GM12878 (cell line): ENCODE data around the gene RINL. TPM values are rescaled to one million over a fixed set of nuclear protein-coding genes. Genes with fewer than 3 reads are reported as not detected.
A peak's percentile ranks its signal among the peaks of the same experiment; 100 is the strongest.

Experiments
- ATAC-seq: fragments of 200-7000 bp; cut with Tn5 transposase; 3 replicates; pipeline ENCODE4 v1.9.1; 2020; ENCODE audit warnings: mild to moderate bottlenecking, moderate library complexity
- BruUV-seq: library from RNA; stranded (reverse); fragments of 400-500 nt; replicated peaks from 2 replicates; lab custom pipeline; 2021; lab: Mats Ljungman, UMichigan
- CTCF ChIA-PET: fragments of 300-600 bp; sonication (Branson Sonifier 250); formaldehyde crosslinking; extraction: SDS; loops from one replicate; lab custom pipeline; 2021; ENCODE audit warnings: inconsistent platforms; lab: Yijun Ruan, JAX
- POLR2A ChIA-PET: fragments of 350-600 bp; formaldehyde crosslinking; extraction: SDS; loops from one replicate; lab custom pipeline; 2021; ENCODE audit warnings: inconsistent platforms; lab: Charles Lee
- RAD21 ChIA-PET: fragments of 300-600 bp; sonication (Branson Sonifier 250); formaldehyde crosslinking; loops from one replicate; lab custom pipeline; 2023; ENCODE audit warnings: antibody characterized with exemption; ENCODE audit not compliant: unreplicated experiment; lab: Charles Lee
- SMC1A ChIA-PET: fragments of 300-600 bp; sonication (Branson Sonifier 250); formaldehyde crosslinking; loops from one replicate; lab custom pipeline; 2023; ENCODE audit not compliant: unreplicated experiment, uncharacterized antibody; lab: Charles Lee
- DNase-seq: peaks from one replicate; pipeline ENCODE4 v3.0.0-alpha.2; 2011; ENCODE audit warnings: low read depth, low spot score
- FAIRE-seq: peaks from 3 replicates; lab custom pipeline; 2011; peaks lifted over from hg19 to GRCh38; lab: Jason Lieb, UNC
- H2AFZ ChIP-seq: 2 replicates; pipeline ENCODE4 v1.6.0; 2011; ENCODE audit warnings: low read depth, low read length, control low read depth; ENCODE audit not compliant: control insufficient read depth
- H3K27ac ChIP-seq: 2 replicates; pipeline ENCODE4 v1.5.1; 2011; ENCODE audit warnings: control low read depth; ENCODE audit not compliant: control insufficient read depth, insufficient read depth
- H3K27me3 ChIP-seq, 2 experiments: replicated peaks in 1 of 2; 2 replicates each; pipeline versions ENCODE4 v1.6.0 to v1.6.1; 2011; ENCODE audit warnings: low read length in 1 of 2; ENCODE audit not compliant: control insufficient read depth in 2 of 2, insufficient read depth in 2 of 2
- H3K36me3 ChIP-seq, 2 experiments: 2 replicates each; pipeline ENCODE4 v1.5.1; 2011; ENCODE audit warnings: low read length in 1 of 2; ENCODE audit not compliant: control insufficient read depth in 2 of 2, insufficient read depth in 2 of 2
- H3K4me1 ChIP-seq: 2 replicates; pipeline ENCODE4 v1.6.1; 2011; ENCODE audit warnings: mild to moderate bottlenecking, low read length, moderate library complexity, mixed read lengths; ENCODE audit not compliant: control insufficient read depth, insufficient read depth
- H3K4me2 ChIP-seq: 2 replicates; pipeline ENCODE4 v1.6.0; 2011; ENCODE audit warnings: control low read depth; ENCODE audit not compliant: control insufficient read depth, insufficient read depth
- H3K4me3 ChIP-seq: fragments of 200-600 bp; sonication (generic); 2 replicates; pipeline ENCODE4 v1.5.1; 2016
- H3K79me2 ChIP-seq: 2 replicates; pipeline ENCODE4 v1.6.0; 2011; ENCODE audit warnings: low read length; ENCODE audit not compliant: control insufficient read depth, insufficient read depth
- H3K9ac ChIP-seq: 2 replicates; pipeline ENCODE4 v1.8.0; 2011; ENCODE audit warnings: low read length, control low read depth, mixed read lengths; ENCODE audit not compliant: control insufficient read depth, insufficient read depth
- H3K9me3 ChIP-seq: replicated peaks from 3 replicates; pipeline ENCODE4 v1.5.1; 2011; ENCODE audit warnings: mild to moderate bottlenecking, low read length; ENCODE audit not compliant: control insufficient read depth, insufficient read depth
- H4K20me1 ChIP-seq: 2 replicates; pipeline ENCODE4 v1.6.0; 2011; ENCODE audit not compliant: control insufficient read depth, insufficient read depth
- GABPA ChIP-seq: IDR thresholded peaks from 2 replicates; pipeline ENCODE4 v1.6.1; 2014; ENCODE audit warnings: antibody characterized with exemption, low read depth, mild to moderate bottlenecking, inconsistent platforms
- KLF5 ChIP-seq: fragments of 450-650 bp; IDR thresholded peaks from 2 replicates; pipeline ENCODE4 v1.6.1; 2014; ENCODE audit warnings: mild to moderate bottlenecking; ENCODE audit not compliant: partially characterized antibody
- MEF2A ChIP-seq: IDR thresholded peaks from 2 replicates; pipeline ENCODE4 v1.6.1; 2011; ENCODE audit warnings: low read depth, mild to moderate bottlenecking, low read length, moderate library complexity; ENCODE audit not compliant: insufficient read depth
- NFYB ChIP-seq: IDR thresholded peaks from 2 replicates; pipeline ENCODE4 v1.6.1; 2011; ENCODE audit warnings: low read depth, mild to moderate bottlenecking, low read length, improper control_type of control experiment, moderate library complexity; ENCODE audit not compliant: insufficient read depth
- PKNOX1 ChIP-seq: fragments of 450-650 bp; IDR thresholded peaks from 2 replicates; pipeline ENCODE4 v1.6.1; 2016; ENCODE audit warnings: mild to moderate bottlenecking
- POLR2A ChIP-seq: IDR thresholded peaks from 2 replicates; pipeline ENCODE4 v1.6.1; 2011; ENCODE audit warnings: low read depth, mild to moderate bottlenecking, low read length
- POLR2AphosphoS2 ChIP-seq: IDR thresholded peaks from 2 replicates; pipeline ENCODE4 v1.6.1; 2011; ENCODE audit warnings: low read depth, mild to moderate bottlenecking, low read length, improper control_type of control experiment, moderate library complexity
- RBBP5 ChIP-seq: fragments of 200-600 bp; sonication (generic); conservative IDR thresholded peaks from 2 replicates; pipeline ENCODE4 v1.6.1; 2016
- SMAD5 ChIP-seq: IDR thresholded peaks from 2 replicates; pipeline ENCODE4 v1.6.1; 2016; ENCODE audit warnings: antibody characterized with exemption, low read depth
- WGBS: methylation state at CpG from one replicate; pipeline ENCODE4 v1.1.6; 2016; ENCODE audit warnings: low lambda C conversion rate; ENCODE audit not compliant: insufficient replicate concordance, insufficient coverage; ENCODE audit errors: missing lambda C conversion rate; 5-methylcytosine and 5-hydroxymethylcytosine counted together
- in situ Hi-C: fragments of 300-500 bp; cut with MboI; formaldehyde crosslinking; loops from 9 replicates; pipeline ENCODE4 v1.14.3; 2018; ENCODE audit warnings: mixed read lengths
- intact Hi-C: fragments of 100-400 bp; cut with micrococcal nuclease; formaldehyde crosslinking; loops from one replicate; pipeline ENCODE4 v1.14.2; 2022; ENCODE audit not compliant: unreplicated experiment
- polyA plus RNA-seq, 11 experiments: library from polyadenylated mRNA; depleted of rRNA in 4 of 11; unstranded in 6 of 11; stranded (reverse) in 5 of 11; fragments of >200 nt; fragmentation: Nextera tagmentation in 4 of 11; fragmentation: Illumina TruSeq in 1 of 11; extraction: Ambion mirVana in 4 of 11; extraction: Trizol in 1 of 11; gene quantifications; 1 replicate in 1 of 11; 2 replicates in 10 of 11; pipeline versions ENCODE4 v1.2.1 to v1.2.3, GENCODE V29; 2011 to 2016; ENCODE audit warnings: inconsistent platforms in 2 of 11, missing spikeins in 2 of 11, low read depth in 1 of 11
- total RNA-seq, 4 experiments: library from RNA; depleted of rRNA in 3 of 4; stranded (reverse); fragments of >200 nt in 3 of 4; fragmentation: Illumina TruSeq in 1 of 4; extraction: Trizol in 1 of 4; gene quantifications; 2 replicates each; pipeline versions ENCODE4 v1.2.1 to v1.2.3, GENCODE V29; 2013 to 2021

Gene RINL
- total and polyA plus RNA-seq, 10 of the 15 experiments (the other 5 are each of a cell fraction or from before 2014, with no cell fraction given) = 14.5 to 64.2 (median 47.6) TPM

DNA sequence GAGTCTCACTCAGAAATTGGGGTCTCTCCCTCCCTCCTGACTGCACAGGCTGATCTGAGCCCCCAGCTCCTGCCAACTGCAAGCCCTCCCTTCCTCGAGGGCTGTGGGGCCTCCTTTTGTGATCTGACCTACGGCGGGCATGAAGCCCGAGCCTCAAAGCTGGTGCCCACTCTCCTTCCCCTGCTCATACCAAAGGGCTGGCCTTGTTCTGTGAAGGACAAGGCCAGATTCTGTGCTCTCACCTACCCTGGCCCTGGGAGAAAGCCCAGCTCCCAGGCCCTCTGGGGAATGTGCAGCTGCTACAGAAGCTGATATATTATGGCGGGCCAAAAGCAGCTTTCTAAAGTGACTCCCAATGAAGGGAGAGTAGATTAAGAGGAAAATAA is 37.5 kb downstream of the RINL start:
- ChIA-PET POLR2A (interaction anchor here (0.6 to 0.7 kb wide), 2 partner anchors 8 to 9 kb away, joined by 3 read pairs; no protein-coding TSS in a partner anchor), SMC1A (no interaction called here), CTCF (interaction anchor here (1.1 kb wide), 1 partner anchor 29 kb away, joined by 3 read pairs; no protein-coding TSS in a partner anchor), RAD21 (no interaction called here)
- Histone ChIP-seq H3K27ac (no peak overlapping the region), H3K4me1 (peaks cover 23% of the 10 kb centered on the region), H3K4me2 (no peak overlapping the region), H3K9me3 (no peaks in the 10 kb centered on the region), H4K20me1 (peaks cover 6% of the 10 kb centered on the region), H3K36me3 (peaks cover 53 to 74% of the 10 kb centered on the region in 2 experiments), H3K79me2 (peaks cover 25% of the 10 kb centered on the region), H3K9ac (no peak overlapping the region), H3K27me3 (no peaks in the 10 kb centered on the region), H3K4me3 (no peak overlapping the region), H2AFZ (no peak overlapping the region)
- 96% methylated on average over 5 of the region's 5 CpGs for WGBS
- in situ Hi-C loops = no loop called here
- DNase-seq (no peak), ATAC-seq (no peak), FAIRE-seq (no peak)
- intact Hi-C loops = no loop called here
- BruUV-seq = no TSS peak
- no peak for TF ChIP-seq RBBP5
- TF ChIP-seq POLR2A = peak; percentile 49; the same call in 1 of the 2 replicates
- TF ChIP-seq MEF2A = no peak
- no peak for TF ChIP-seq NFYB

DNA sequence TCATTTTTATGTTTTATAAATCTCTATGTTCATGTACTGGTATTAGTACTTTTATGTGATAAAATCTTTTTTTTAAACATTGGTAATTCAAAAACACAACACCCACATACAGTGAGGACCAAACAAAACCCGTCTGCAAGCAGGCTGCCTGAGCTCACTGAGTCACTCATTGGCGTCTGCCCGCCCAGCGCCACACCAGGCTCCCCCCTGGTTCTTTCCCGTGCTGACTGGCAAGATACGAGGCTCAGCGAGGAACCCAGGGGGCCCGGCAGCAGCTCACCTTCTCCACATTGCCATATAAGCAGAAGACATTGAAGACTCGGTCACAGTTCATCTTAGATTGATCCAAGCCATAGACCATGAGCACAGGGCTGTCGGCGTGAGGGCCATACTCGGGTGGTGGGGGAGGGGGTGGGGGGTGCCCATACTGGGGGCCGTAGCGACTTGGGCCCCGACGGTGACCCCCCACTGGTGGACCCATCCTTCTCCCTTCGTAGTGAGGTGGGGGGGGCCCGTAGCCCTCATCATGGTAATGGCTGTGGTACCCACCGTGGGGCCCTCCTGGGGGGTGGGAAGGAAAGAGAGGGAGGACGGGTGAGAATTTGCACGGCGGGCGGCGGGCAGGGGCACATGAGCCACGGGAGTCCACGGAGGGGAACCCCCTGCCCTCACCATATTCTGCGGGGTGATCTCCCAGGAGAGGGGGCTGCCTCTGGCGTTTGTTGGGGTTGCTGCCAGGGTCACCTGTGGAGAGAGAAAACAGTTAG is 38.1 kb downstream of the RINL start:
- Histone ChIP-seq H3K36me3 (peaks cover 52 to 70% of the 10 kb centered on the region in 2 experiments), H3K27ac (no peak overlapping the region), H3K27me3 (no peaks in the 10 kb centered on the region), H3K4me1 (peaks cover 20% of the 10 kb centered on the region), H4K20me1 (peaks cover 6% of the 10 kb centered on the region), H2AFZ (no peak overlapping the region), H3K4me3 (no peak overlapping the region), H3K9ac (no peak overlapping the region), H3K4me2 (no peak overlapping the region), H3K9me3 (no peaks in the 10 kb centered on the region), H3K79me2 (peaks cover 20% of the 10 kb centered on the region)
- CTCF ChIA-PET = interaction anchor here (1.1 kb wide), 1 partner anchor 29 kb away, joined by 3 read pairs; no protein-coding TSS in a partner anchor
- DNase-seq (no peak), ATAC-seq (no peak), FAIRE-seq (no peak)
- POLR2A ChIA-PET = interaction anchor here (0.6 kb wide), 1 partner anchor 7 kb away, joined by 3 read pairs; no protein-coding TSS in a partner anchor
- 85% methylated on average over 22 of the region's 28 CpGs for WGBS
- in situ Hi-C loops = no loop called here
- TF ChIP-seq PKNOX1 (no peak), GABPA (no peak), KLF5 (no peak), POLR2AphosphoS2 (peak; percentile 49; the same call in 1 of the 2 replicates), POLR2A (peak; percentile 37), SMAD5 (0 out of 2 replicates have a peak, but pooled peaks have one; percentile 10)
- intact Hi-C loops = loop anchor here (10.0 kb wide), 2 partner anchors 45 to 295 kb away; no protein-coding TSS in a partner anchor
- BruUV-seq = no TSS peak
- RAD21 ChIA-PET = no interaction called here
- SMC1A ChIA-PET = no interaction called here
